K562 (cell line): ENCODE measurements around the gene SEBOX. TPM values are rescaled to one million over a fixed set of nuclear protein-coding genes. Genes with fewer than 3 reads are reported as not detected.
A peak's percentile ranks its signal among the peaks of the same experiment; 100 is the strongest.

ENCODE experiments used
- CHCHD3 ChIP-seq: fragments of 250-450 bp; sonication (Bioruptor Pico); IDR thresholded peaks from 2 replicates; pipeline ENCODE4 v2.1.2; 2022; ENCODE audit warnings: mild to moderate bottlenecking
- MYNN ChIP-seq, 2 experiments: sonication (generic); formaldehyde crosslinking in 1 of 2; IDR thresholded peaks; 2 replicates each; pipeline versions ENCODE4 v1.5.0 to v1.6.1; 2016 to 2020; ENCODE audit warnings: antibody characterized with exemption in 1 of 2, missing genetic modification reagents in 1 of 2
- PHF21A ChIP-seq: fragments of 450-650 bp; IDR thresholded peaks from 2 replicates; pipeline ENCODE4 v1.6.1; 2017; ENCODE audit warnings: low read depth, borderline replicate concordance
- RAD21 ChIP-seq, 2 experiments: fragments of 250-450 bp in 1 of 2; fragments of 450-650 bp in 1 of 2; sonication (Bioruptor Pico) in 1 of 2; formaldehyde crosslinking in 1 of 2; IDR thresholded peaks in 1 of 2; conservative IDR thresholded peaks in 1 of 2; 2 replicates each; pipeline versions ENCODE4 v1.4.0 to v1.8.0; 2020 to 2022; ENCODE audit warnings: mild to moderate bottlenecking in 2 of 2, moderate library complexity in 1 of 2
- RCOR1 ChIP-seq, 2 experiments: IDR thresholded peaks; 2 replicates each; pipeline ENCODE4 v1.6.1; 2012; ENCODE audit warnings: low read depth in 2 of 2, low read length in 2 of 2, borderline replicate concordance in 1 of 2, improper control_type of control experiment in 1 of 2
- STAG1 ChIP-seq: sonication (generic); formaldehyde crosslinking; IDR thresholded peaks from 2 replicates; pipeline ENCODE4 v1.5.0; 2020; ENCODE audit warnings: missing genetic modification reagents, borderline replicate concordance
- polyA plus RNA-seq, 8 experiments: library from polyadenylated mRNA; depleted of rRNA in 4 of 8; stranded (reverse) in 5 of 8; unstranded in 3 of 8; fragments of >200 nt; fragmentation: Nextera tagmentation in 2 of 8; fragmentation: Illumina TruSeq in 1 of 8; extraction: Ambion mirVana in 2 of 8; extraction: Trizol in 1 of 8; gene quantifications; 2 replicates each; pipeline versions ENCODE4 v1.2.1 to v1.2.3, GENCODE V29; 2011 to 2014; ENCODE audit warnings: inconsistent platforms in 1 of 8, missing spikeins in 1 of 8
- total RNA-seq, 7 experiments: library from RNA; depleted of rRNA in 6 of 7; stranded (reverse); fragments of >200 nt in 6 of 7; fragmentation: Illumina TruSeq in 2 of 7; extraction: Trizol in 2 of 7; gene quantifications; 2 replicates each; pipeline versions ENCODE4 v1.2.1 to v1.2.3, GENCODE V29; 2011 to 2021; ENCODE audit warnings: low replicate concordance in 1 of 7
- TF ChIP-seq, protein P1 (sequence below): fragments of 450-650 bp; IDR thresholded peaks from 2 replicates; pipeline ENCODE4 v1.6.1; 2017; ENCODE audit warnings: antibody characterized with exemption, mild to moderate bottlenecking
- TF ChIP-seq, protein P2 (sequence below), 2 experiments: fragments of 450-650 bp; IDR thresholded peaks; 2 replicates each; pipeline ENCODE4 v1.6.1; 2018; ENCODE audit warnings: mild to moderate bottlenecking in 2 of 2, low read depth in 1 of 2; ENCODE audit not compliant: partially characterized antibody in 2 of 2
- TF ChIP-seq, protein P3 (sequence below), 2 experiments: fragments of 450-650 bp; formaldehyde crosslinking in 1 of 2; IDR thresholded peaks; 2 replicates each; pipeline versions ENCODE4 v1.4.0 to v1.6.1; 2014 to 2020; ENCODE audit warnings: mild to moderate bottlenecking in 2 of 2, borderline replicate concordance in 1 of 2, low read depth in 1 of 2

The SEBOX gene
- total and polyA plus RNA-seq, 9 of the 15 experiments (the other 6 are each of a cell fraction or from before 2014, with no cell fraction given) = not detected

DNA sequence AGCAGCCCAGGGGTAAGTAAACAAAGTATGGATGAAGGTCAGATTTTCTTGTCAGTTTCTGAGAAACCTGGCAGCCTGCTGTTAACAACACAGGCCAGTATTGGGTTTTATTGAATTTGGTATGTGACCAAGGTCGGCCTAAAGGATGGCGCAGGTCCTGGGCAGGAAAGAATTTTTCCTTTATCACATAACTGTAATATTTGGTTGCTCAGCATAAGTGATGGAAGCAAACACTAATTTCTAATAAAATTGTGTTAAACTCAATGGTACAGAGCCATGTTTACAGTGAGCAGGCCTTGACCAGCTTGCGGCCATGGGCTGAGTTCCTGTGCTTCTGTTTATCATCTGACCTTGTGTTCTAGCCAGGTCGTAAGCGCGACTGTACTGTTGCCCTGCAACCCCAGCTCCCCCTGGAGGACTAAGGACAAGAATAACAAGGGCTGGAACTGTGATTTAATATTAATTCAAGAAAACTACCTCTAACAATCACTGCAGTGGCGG is 18.2 kb downstream of the SEBOX start (continued):
- TF ChIP-seq, protein P1, sequence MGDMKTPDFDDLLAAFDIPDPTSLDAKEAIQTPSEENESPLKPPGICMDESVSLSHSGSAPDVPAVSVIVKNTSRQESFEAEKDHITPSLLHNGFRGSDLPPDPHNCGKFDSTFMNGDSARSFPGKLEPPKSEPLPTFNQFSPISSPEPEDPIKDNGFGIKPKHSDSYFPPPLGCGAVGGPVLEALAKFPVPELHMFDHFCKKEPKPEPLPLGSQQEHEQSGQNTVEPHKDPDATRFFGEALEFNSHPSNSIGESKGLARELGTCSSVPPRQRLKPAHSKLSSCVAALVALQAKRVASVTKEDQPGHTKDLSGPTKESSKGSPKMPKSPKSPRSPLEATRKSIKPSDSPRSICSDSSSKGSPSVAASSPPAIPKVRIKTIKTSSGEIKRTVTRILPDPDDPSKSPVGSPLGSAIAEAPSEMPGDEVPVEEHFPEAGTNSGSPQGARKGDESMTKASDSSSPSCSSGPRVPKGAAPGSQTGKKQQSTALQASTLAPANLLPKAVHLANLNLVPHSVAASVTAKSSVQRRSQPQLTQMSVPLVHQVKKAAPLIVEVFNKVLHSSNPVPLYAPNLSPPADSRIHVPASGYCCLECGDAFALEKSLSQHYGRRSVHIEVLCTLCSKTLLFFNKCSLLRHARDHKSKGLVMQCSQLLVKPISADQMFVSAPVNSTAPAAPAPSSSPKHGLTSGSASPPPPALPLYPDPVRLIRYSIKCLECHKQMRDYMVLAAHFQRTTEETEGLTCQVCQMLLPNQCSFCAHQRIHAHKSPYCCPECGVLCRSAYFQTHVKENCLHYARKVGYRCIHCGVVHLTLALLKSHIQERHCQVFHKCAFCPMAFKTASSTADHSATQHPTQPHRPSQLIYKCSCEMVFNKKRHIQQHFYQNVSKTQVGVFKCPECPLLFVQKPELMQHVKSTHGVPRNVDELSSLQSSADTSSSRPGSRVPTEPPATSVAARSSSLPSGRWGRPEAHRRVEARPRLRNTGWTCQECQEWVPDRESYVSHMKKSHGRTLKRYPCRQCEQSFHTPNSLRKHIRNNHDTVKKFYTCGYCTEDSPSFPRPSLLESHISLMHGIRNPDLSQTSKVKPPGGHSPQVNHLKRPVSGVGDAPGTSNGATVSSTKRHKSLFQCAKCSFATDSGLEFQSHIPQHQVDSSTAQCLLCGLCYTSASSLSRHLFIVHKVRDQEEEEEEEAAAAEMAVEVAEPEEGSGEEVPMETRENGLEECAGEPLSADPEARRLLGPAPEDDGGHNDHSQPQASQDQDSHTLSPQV = peak; percentile 30; the same call in 1 of the 2 replicates
- peak; percentile 22; the same call in 1 of the 2 replicates for TF ChIP-seq STAG1 (CRISPR knock-in tag)
- peak; percentile 74; the same call in 1 of the 2 replicates for TF ChIP-seq PHF21A
- TF ChIP-seq MYNN (IDR thresholded peaks at IDR 0.05) = no peak
- no peak for TF ChIP-seq MYNN (CRISPR knock-in tag; IDR thresholded peaks at IDR 0.05)
- TF ChIP-seq, protein P2, sequence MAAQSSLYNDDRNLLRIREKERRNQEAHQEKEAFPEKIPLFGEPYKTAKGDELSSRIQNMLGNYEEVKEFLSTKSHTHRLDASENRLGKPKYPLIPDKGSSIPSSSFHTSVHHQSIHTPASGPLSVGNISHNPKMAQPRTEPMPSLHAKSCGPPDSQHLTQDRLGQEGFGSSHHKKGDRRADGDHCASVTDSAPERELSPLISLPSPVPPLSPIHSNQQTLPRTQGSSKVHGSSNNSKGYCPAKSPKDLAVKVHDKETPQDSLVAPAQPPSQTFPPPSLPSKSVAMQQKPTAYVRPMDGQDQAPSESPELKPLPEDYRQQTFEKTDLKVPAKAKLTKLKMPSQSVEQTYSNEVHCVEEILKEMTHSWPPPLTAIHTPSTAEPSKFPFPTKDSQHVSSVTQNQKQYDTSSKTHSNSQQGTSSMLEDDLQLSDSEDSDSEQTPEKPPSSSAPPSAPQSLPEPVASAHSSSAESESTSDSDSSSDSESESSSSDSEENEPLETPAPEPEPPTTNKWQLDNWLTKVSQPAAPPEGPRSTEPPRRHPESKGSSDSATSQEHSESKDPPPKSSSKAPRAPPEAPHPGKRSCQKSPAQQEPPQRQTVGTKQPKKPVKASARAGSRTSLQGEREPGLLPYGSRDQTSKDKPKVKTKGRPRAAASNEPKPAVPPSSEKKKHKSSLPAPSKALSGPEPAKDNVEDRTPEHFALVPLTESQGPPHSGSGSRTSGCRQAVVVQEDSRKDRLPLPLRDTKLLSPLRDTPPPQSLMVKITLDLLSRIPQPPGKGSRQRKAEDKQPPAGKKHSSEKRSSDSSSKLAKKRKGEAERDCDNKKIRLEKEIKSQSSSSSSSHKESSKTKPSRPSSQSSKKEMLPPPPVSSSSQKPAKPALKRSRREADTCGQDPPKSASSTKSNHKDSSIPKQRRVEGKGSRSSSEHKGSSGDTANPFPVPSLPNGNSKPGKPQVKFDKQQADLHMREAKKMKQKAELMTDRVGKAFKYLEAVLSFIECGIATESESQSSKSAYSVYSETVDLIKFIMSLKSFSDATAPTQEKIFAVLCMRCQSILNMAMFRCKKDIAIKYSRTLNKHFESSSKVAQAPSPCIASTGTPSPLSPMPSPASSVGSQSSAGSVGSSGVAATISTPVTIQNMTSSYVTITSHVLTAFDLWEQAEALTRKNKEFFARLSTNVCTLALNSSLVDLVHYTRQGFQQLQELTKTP (IDR thresholded peaks at IDR 0.05; ENCODE audit: low read depth in 1 of 2, partially characterized antibody in 2 of 2) = no peak
- TF ChIP-seq CHCHD3 (CRISPR knock-in tag) = no peak
- peak in 1 of 2 experiments; percentile 85; a peak in 3 of 4 replicates for TF ChIP-seq RCOR1 (IDR thresholded peaks at IDR 0.05; ENCODE audit: borderline replicate concordance in 1 of 2, low read depth in 2 of 2, low read length in 2 of 2)
- TF ChIP-seq RAD21 (CRISPR knock-in tag; conservative IDR thresholded peaks at IDR 0.05 in 1 of 2, IDR thresholded peaks at IDR 0.05 in 1 of 2) = peak; percentile 37 to 69
- TF ChIP-seq, protein P3, sequence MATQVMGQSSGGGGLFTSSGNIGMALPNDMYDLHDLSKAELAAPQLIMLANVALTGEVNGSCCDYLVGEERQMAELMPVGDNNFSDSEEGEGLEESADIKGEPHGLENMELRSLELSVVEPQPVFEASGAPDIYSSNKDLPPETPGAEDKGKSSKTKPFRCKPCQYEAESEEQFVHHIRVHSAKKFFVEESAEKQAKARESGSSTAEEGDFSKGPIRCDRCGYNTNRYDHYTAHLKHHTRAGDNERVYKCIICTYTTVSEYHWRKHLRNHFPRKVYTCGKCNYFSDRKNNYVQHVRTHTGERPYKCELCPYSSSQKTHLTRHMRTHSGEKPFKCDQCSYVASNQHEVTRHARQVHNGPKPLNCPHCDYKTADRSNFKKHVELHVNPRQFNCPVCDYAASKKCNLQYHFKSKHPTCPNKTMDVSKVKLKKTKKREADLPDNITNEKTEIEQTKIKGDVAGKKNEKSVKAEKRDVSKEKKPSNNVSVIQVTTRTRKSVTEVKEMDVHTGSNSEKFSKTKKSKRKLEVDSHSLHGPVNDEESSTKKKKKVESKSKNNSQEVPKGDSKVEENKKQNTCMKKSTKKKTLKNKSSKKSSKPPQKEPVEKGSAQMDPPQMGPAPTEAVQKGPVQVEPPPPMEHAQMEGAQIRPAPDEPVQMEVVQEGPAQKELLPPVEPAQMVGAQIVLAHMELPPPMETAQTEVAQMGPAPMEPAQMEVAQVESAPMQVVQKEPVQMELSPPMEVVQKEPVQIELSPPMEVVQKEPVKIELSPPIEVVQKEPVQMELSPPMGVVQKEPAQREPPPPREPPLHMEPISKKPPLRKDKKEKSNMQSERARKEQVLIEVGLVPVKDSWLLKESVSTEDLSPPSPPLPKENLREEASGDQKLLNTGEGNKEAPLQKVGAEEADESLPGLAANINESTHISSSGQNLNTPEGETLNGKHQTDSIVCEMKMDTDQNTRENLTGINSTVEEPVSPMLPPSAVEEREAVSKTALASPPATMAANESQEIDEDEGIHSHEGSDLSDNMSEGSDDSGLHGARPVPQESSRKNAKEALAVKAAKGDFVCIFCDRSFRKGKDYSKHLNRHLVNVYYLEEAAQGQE (IDR thresholded peaks at IDR 0.05; ENCODE audit: borderline replicate concordance) = peak; percentile 59; the same call in 1 of the 2 replicates
- TF ChIP-seq, protein P3 (CRISPR knock-in tag; IDR thresholded peaks at IDR 0.05; ENCODE audit: low read depth) = no peak
